ENCODE measurements around the gene PANK1.

DNA sequence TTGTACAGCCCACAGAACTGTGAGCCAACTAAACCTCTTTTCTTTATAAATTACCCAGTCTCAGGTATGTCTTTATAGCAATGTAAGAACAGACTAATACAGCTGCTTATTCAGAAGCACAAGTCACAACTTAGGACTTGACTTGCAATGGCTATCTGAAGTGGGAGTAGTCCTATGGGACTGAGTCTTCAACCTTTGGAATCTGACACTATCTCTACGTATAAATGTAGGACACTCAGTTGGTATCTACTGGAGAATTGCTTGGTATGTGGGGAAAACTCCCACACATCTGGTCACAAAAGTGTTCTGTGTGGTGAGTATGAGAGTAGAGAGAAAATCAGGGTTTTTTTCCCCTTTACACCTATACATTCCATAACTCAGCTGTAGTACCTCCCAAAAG, 12.3 kb upstream of the PANK1 start:
- TF ChIP-seq, protein P1, sequence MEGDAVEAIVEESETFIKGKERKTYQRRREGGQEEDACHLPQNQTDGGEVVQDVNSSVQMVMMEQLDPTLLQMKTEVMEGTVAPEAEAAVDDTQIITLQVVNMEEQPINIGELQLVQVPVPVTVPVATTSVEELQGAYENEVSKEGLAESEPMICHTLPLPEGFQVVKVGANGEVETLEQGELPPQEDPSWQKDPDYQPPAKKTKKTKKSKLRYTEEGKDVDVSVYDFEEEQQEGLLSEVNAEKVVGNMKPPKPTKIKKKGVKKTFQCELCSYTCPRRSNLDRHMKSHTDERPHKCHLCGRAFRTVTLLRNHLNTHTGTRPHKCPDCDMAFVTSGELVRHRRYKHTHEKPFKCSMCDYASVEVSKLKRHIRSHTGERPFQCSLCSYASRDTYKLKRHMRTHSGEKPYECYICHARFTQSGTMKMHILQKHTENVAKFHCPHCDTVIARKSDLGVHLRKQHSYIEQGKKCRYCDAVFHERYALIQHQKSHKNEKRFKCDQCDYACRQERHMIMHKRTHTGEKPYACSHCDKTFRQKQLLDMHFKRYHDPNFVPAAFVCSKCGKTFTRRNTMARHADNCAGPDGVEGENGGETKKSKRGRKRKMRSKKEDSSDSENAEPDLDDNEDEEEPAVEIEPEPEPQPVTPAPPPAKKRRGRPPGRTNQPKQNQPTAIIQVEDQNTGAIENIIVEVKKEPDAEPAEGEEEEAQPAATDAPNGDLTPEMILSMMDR (IDR thresholded peaks at IDR 0.05; ENCODE audit: poor library complexity) = no peak
- TF ChIP-seq EZH2 (IDR thresholded peaks at IDR 0.05; ENCODE audit: borderline replicate concordance) = no peak
